ENCODE measurements around the gene CTNNA3.
"Not testable (repeated sequence)": the region's sequence is repeated elsewhere in the genome, so short reads cannot be mapped to it uniquely, and the experiment has no call there.

Gene CTNNA3

GRCh38 chr10:66505003-66505657 lies 1190.9 kb downstream of the CTNNA3 start:
- FAIRE-seq: no peak

GRCh38 chr10:66501356-66501755 lies 1194.6 kb downstream of the CTNNA3 start:
- FAIRE-seq: no peak

- no peak for FAIRE-seq
Measured at GRCh38 chr10:66483966-66484365, 1212.0 kb downstream of the CTNNA3 start.

GRCh38 chr10:66472156-66472555 lies 1223.8 kb downstream of the CTNNA3 start:
- no peak for FAIRE-seq

GRCh38 chr10:66467042-66467441 lies 1229.0 kb downstream of the CTNNA3 start:
- FAIRE-seq: no peak

GRCh38 chr10:66466622-66467021 lies 1229.4 kb downstream of the CTNNA3 start:
- no peak for FAIRE-seq

GRCh38 chr10:66463611-66464010 lies 1232.4 kb downstream of the CTNNA3 start:
- no peak for FAIRE-seq

- no peak for FAIRE-seq
Measured at GRCh38 chr10:66457629-66458028, 1238.4 kb downstream of the CTNNA3 start.

GRCh38 chr10:66455304-66455703 lies 1240.7 kb downstream of the CTNNA3 start:
- no peak for FAIRE-seq

- no peak for FAIRE-seq
Measured at GRCh38 chr10:66440568-66440967, 1255.4 kb downstream of the CTNNA3 start.

GRCh38 chr10:66414943-66415342 lies 1281.1 kb downstream of the CTNNA3 start:
- FAIRE-seq: no peak

- no peak for FAIRE-seq
Measured at GRCh38 chr10:66405566-66405965, 1290.4 kb downstream of the CTNNA3 start.

GRCh38 chr10:66398669-66399068 lies 1297.3 kb downstream of the CTNNA3 start:
- no peak for FAIRE-seq

- FAIRE-seq: no peak
Measured at GRCh38 chr10:66394342-66395063, 1301.5 kb downstream of the CTNNA3 start.

GRCh38 chr10:66390926-66391325 lies 1305.1 kb downstream of the CTNNA3 start:
- no peak for FAIRE-seq

GRCh38 chr10:66381045-66381444 lies 1315.0 kb downstream of the CTNNA3 start:
- no peak for FAIRE-seq

- no peak for FAIRE-seq
Measured at GRCh38 chr10:66378117-66378876, 1317.7 kb downstream of the CTNNA3 start.

- FAIRE-seq: no peak
Measured at GRCh38 chr10:66368146-66368545, 1327.8 kb downstream of the CTNNA3 start.

GRCh38 chr10:66366163-66366562 lies 1329.8 kb downstream of the CTNNA3 start:
- FAIRE-seq: no peak

GRCh38 chr10:66365686-66366085 lies 1330.3 kb downstream of the CTNNA3 start:
- no peak for FAIRE-seq

- FAIRE-seq: no peak
Measured at GRCh38 chr10:66362522-66362921, 1333.5 kb downstream of the CTNNA3 start.

- not testable (repeated sequence) for FAIRE-seq
Measured at GRCh38 chr10:66353822-66354221, 1342.2 kb downstream of the CTNNA3 start.

GRCh38 chr10:66353422-66353821 lies 1342.6 kb downstream of the CTNNA3 start:
- no peak for FAIRE-seq

Data from endometrium (tissue), 2 donors.